SK-N-SH treated with all-trans-retinoic acid at 6 μM for 48 hours (cell line): ENCODE measurements around the gene B4GALNT4.

Experiments used
- ATAC-seq: fragments of 200-7000 bp; cut with Tn5 transposase; 3 replicates; pipeline ENCODE4 v1.9.1; 2020; ENCODE audit warnings: mild to moderate bottlenecking, moderate library complexity
- ARNTL ChIP-seq: fragments of 450-650 bp; formaldehyde crosslinking; IDR thresholded peaks from 2 replicates; pipeline ENCODE4 v1.5.0; 2020; ENCODE audit warnings: low read depth, mild to moderate bottlenecking, moderate library complexity, borderline replicate concordance
- BACH2 ChIP-seq: fragments of 250-450 bp; sonication (Bioruptor Pico); IDR thresholded peaks from 2 replicates; pipeline ENCODE4 v1.9.0; 2021; ENCODE audit warnings: mild to moderate bottlenecking, borderline replicate concordance
- CREB5 ChIP-seq: fragments of 250-450 bp; sonication (Bioruptor Pico); IDR thresholded peaks from 2 replicates; pipeline ENCODE4 v1.5.1; 2020; ENCODE audit warnings: low read depth, mild to moderate bottlenecking, moderate library complexity
- CSDC2 ChIP-seq: fragments of 250-450 bp; sonication (Bioruptor Pico); IDR thresholded peaks from 2 replicates; pipeline ENCODE4 v1.5.0; 2020; ENCODE audit warnings: mild to moderate bottlenecking, moderate library complexity
- CSRNP3 ChIP-seq: fragments of 250-450 bp; sonication (Bioruptor Pico); IDR thresholded peaks from 2 replicates; pipeline ENCODE4 v1.5.1; 2021; ENCODE audit warnings: mild to moderate bottlenecking, moderate library complexity
- ESRRG ChIP-seq: fragments of 250-450 bp; sonication (Bioruptor Pico); IDR thresholded peaks from 2 replicates; pipeline ENCODE4 v1.6.1; 2021; ENCODE audit warnings: mild to moderate bottlenecking
- GLIS3 ChIP-seq: fragments of 250-450 bp; sonication (Bioruptor Pico); IDR thresholded peaks from 2 replicates; pipeline ENCODE4 v1.5.0; 2020; ENCODE audit warnings: mild to moderate bottlenecking, moderate library complexity
- ISL1 ChIP-seq: fragments of 250-450 bp; sonication (Bioruptor Pico); IDR thresholded peaks from 2 replicates; pipeline ENCODE4 v2.1.2; 2022; ENCODE audit warnings: mild to moderate bottlenecking, moderate library complexity
- OSR1 ChIP-seq: fragments of 250-450 bp; sonication (Bioruptor Pico); IDR thresholded peaks from 2 replicates; pipeline ENCODE4 v1.8.0; 2022; ENCODE audit warnings: moderate library complexity, mild to moderate bottlenecking, inconsistent platforms
- PATZ1 ChIP-seq: fragments of 250-450 bp; sonication (Bioruptor Pico); IDR thresholded peaks from 2 replicates; pipeline ENCODE4 v1.8.0; 2020; ENCODE audit warnings: mild to moderate bottlenecking, moderate library complexity, borderline replicate concordance
- POU6F1 ChIP-seq: fragments of 250-450 bp; sonication (Bioruptor Pico); IDR thresholded peaks from 2 replicates; pipeline ENCODE4 v1.8.0; 2021; ENCODE audit warnings: low read depth, mild to moderate bottlenecking, moderate library complexity, borderline replicate concordance
- PPARA ChIP-seq: fragments of 250-450 bp; sonication (Bioruptor Pico); IDR thresholded peaks from 2 replicates; pipeline ENCODE4 v1.5.0; 2020; ENCODE audit warnings: mild to moderate bottlenecking, borderline replicate concordance
- RARB ChIP-seq: fragments of 250-450 bp; sonication (Bioruptor Pico); IDR thresholded peaks from 2 replicates; pipeline ENCODE4 v1.8.0; 2021; ENCODE audit warnings: mild to moderate bottlenecking, moderate library complexity
- TCF4 ChIP-seq: fragments of 250-450 bp; sonication (Bioruptor Pico); IDR thresholded peaks from 2 replicates; pipeline ENCODE4 v1.8.0; 2021; ENCODE audit warnings: mild to moderate bottlenecking, moderate library complexity, borderline replicate concordance
- TSHZ2 ChIP-seq: fragments of 250-450 bp; sonication (Bioruptor Pico); IDR thresholded peaks from 2 replicates; pipeline ENCODE4 v1.5.0; 2020; ENCODE audit warnings: mild to moderate bottlenecking, moderate library complexity
- ZC3H10 ChIP-seq: fragments of 250-450 bp; sonication (Bioruptor Pico); IDR thresholded peaks from 2 replicates; pipeline ENCODE4 v1.5.1; 2021; ENCODE audit warnings: mild to moderate bottlenecking, moderate library complexity
- ZFP3 ChIP-seq: fragments of 250-450 bp; sonication (Bioruptor Pico); IDR thresholded peaks from 2 replicates; pipeline ENCODE4 v1.5.0; 2020; ENCODE audit warnings: mild to moderate bottlenecking, moderate library complexity
- ZFP30 ChIP-seq: fragments of 450-650 bp; formaldehyde crosslinking; IDR thresholded peaks from 2 replicates; pipeline ENCODE4 v1.5.0; 2022; ENCODE audit warnings: mild to moderate bottlenecking, moderate library complexity
- ZNF565 ChIP-seq: fragments of 450-650 bp; formaldehyde crosslinking; conservative IDR thresholded peaks from 2 replicates; pipeline ENCODE4 v1.5.0; 2020; ENCODE audit warnings: low read depth, mild to moderate bottlenecking, moderate library complexity
- ZNF70 ChIP-seq: fragments of 450-650 bp; formaldehyde crosslinking; IDR thresholded peaks from 2 replicates; pipeline ENCODE4 v1.5.0; 2020; ENCODE audit warnings: mild to moderate bottlenecking, moderate library complexity
- ZNF8 ChIP-seq: fragments of 450-650 bp; formaldehyde crosslinking; IDR thresholded peaks from 2 replicates; pipeline ENCODE4 v1.5.0; 2020; ENCODE audit warnings: mild to moderate bottlenecking, moderate library complexity

B4GALNT4 gene

GRCh38 chr11:405323-405953, 36.1 kb downstream of the B4GALNT4 start:
- TF ChIP-seq POU6F1 (no peak), ZFP3 (CRISPR knock-in tag) (no peak), CSRNP3 (no peak), ZFP30 (CRISPR knock-in tag) (no peak), ZC3H10 (no peak), OSR1 (CRISPR knock-in tag) (no peak), RARB (CRISPR knock-in tag) (no peak), ZNF8 (CRISPR knock-in tag) (no peak), CREB5 (no peak), ESRRG (no peak), ARNTL (CRISPR knock-in tag) (no peak), ZNF565 (CRISPR knock-in tag) (no peak), TSHZ2 (CRISPR knock-in tag) (no peak), GLIS3 (CRISPR knock-in tag) (no peak), PPARA (CRISPR knock-in tag) (no peak), CSDC2 (CRISPR knock-in tag) (no peak), ZNF70 (CRISPR knock-in tag) (no peak), ISL1 (CRISPR knock-in tag) (no peak), TCF4 (no peak), BACH2 (CRISPR knock-in tag) (no peak)
- no peak for ATAC-seq

GRCh38 chr11:405954-406795, 36.9 kb downstream of the B4GALNT4 start:
- TF ChIP-seq TCF4 (no peak), CREB5 (no peak), TSHZ2 (CRISPR knock-in tag) (no peak), ZNF8 (CRISPR knock-in tag) (no peak), OSR1 (CRISPR knock-in tag) (no peak), PATZ1 (no peak), ZNF565 (CRISPR knock-in tag) (no peak)

More at GRCh38 chr11:405954-406795, 36.9 kb downstream of the B4GALNT4 start:
- ATAC-seq: peak; percentile 4; the same call in 1 of the 3 replicates
